ENCODE measurements around the gene TTC23.

Gene TTC23

GRCh38 chr15:99282586-99282985 lies 33.2 kb upstream of the TTC23 start:
- Histone ChIP-seq H3K4me1 (ENCODE audit: insufficient read depth, poor library complexity, severe bottlenecking) (peaks cover 18% of the 10 kb centered on the region), H3K36me3 (ENCODE audit: low read depth) (peaks cover 9% of the 10 kb centered on the region), H3K27ac (ENCODE audit: poor library complexity, severe bottlenecking) (no peak overlapping the region), H3K27me3 (ENCODE audit: insufficient read depth, poor library complexity, severe bottlenecking) (no peaks in the 10 kb centered on the region), H3K4me3 (ENCODE audit: severe bottlenecking) (no peak overlapping the region), H3K9me3 (ENCODE audit: severe bottlenecking) (no peaks in the 10 kb centered on the region)
- ATAC-seq (ENCODE audit: low read depth) (no peak), DNase-seq (ENCODE audit: low spot score) (no peak)
- no peak for TF ChIP-seq CTCF (IDR thresholded peaks at IDR 0.05; ENCODE audit: poor library complexity, severe bottlenecking)

- Histone ChIP-seq H3K27me3 (ENCODE audit: insufficient read depth, poor library complexity, severe bottlenecking) (no peaks in the 10 kb centered on the region), H3K27ac (ENCODE audit: poor library complexity, severe bottlenecking) (no peak overlapping the region), H3K9me3 (ENCODE audit: severe bottlenecking) (no peaks in the 10 kb centered on the region), H3K36me3 (ENCODE audit: low read depth) (peaks cover 4% of the 10 kb centered on the region), H3K4me1 (ENCODE audit: insufficient read depth, poor library complexity, severe bottlenecking) (peaks cover 14% of the 10 kb centered on the region), H3K4me3 (ENCODE audit: severe bottlenecking) (no peak overlapping the region)
- DNase-seq (ENCODE audit: low spot score) (no peak), ATAC-seq (ENCODE audit: low read depth) (peak; percentile 40; the same call in 1 of the 3 replicates)
- TF ChIP-seq CTCF (IDR thresholded peaks at IDR 0.05; ENCODE audit: poor library complexity, severe bottlenecking): no peak
Observed at GRCh38 chr15:99282121-99282520, 32.7 kb upstream of the TTC23 start.

GRCh38 chr15:99279827-99280226 lies 30.4 kb upstream of the TTC23 start:
- ATAC-seq (ENCODE audit: low read depth) (no peak), DNase-seq (ENCODE audit: low spot score) (no peak)
- peaks cover 9% of the 10 kb centered on the region for H3K4me1 ChIP-seq (ENCODE audit: insufficient read depth, poor library complexity, severe bottlenecking)
- H3K4me3 ChIP-seq (ENCODE audit: severe bottlenecking): no peak overlapping the region
- no peaks in the 10 kb centered on the region for H3K36me3 ChIP-seq (ENCODE audit: low read depth)
- H3K27ac ChIP-seq (ENCODE audit: poor library complexity, severe bottlenecking): no peak overlapping the region
- H3K9me3 ChIP-seq (ENCODE audit: severe bottlenecking): no peaks in the 10 kb centered on the region
- no peak for TF ChIP-seq CTCF (IDR thresholded peaks at IDR 0.05; ENCODE audit: poor library complexity, severe bottlenecking)
- no peaks in the 10 kb centered on the region for H3K27me3 ChIP-seq (ENCODE audit: insufficient read depth, poor library complexity, severe bottlenecking)

GRCh38 chr15:99279290-99279689 lies 29.9 kb upstream of the TTC23 start:
- Histone ChIP-seq H3K27me3 (ENCODE audit: insufficient read depth, poor library complexity, severe bottlenecking) (no peaks in the 10 kb centered on the region), H3K27ac (ENCODE audit: poor library complexity, severe bottlenecking) (no peak overlapping the region), H3K9me3 (ENCODE audit: severe bottlenecking) (no peaks in the 10 kb centered on the region), H3K36me3 (ENCODE audit: low read depth) (no peaks in the 10 kb centered on the region), H3K4me1 (ENCODE audit: insufficient read depth, poor library complexity, severe bottlenecking) (peaks cover 9% of the 10 kb centered on the region), H3K4me3 (ENCODE audit: severe bottlenecking) (no peak overlapping the region)
- TF ChIP-seq CTCF (IDR thresholded peaks at IDR 0.05; ENCODE audit: poor library complexity, severe bottlenecking): no peak
- no peak for ATAC-seq (ENCODE audit: low read depth)
- no peak for DNase-seq (ENCODE audit: low spot score)

- no peaks in the 10 kb centered on the region for H3K9me3 ChIP-seq (ENCODE audit: severe bottlenecking)
- no peak for DNase-seq (ENCODE audit: low spot score)
- TF ChIP-seq CTCF (IDR thresholded peaks at IDR 0.05; ENCODE audit: poor library complexity, severe bottlenecking): no peak
Observed at GRCh38 chr15:99275525-99276128, 26.2 kb upstream of the TTC23 start.

More at GRCh38 chr15:99275525-99276128, 26.2 kb upstream of the TTC23 start:
- no peak for ATAC-seq (ENCODE audit: low read depth)
- H3K36me3 ChIP-seq (ENCODE audit: low read depth): no peaks in the 10 kb centered on the region
- no peaks in the 10 kb centered on the region for H3K4me1 ChIP-seq (ENCODE audit: insufficient read depth, poor library complexity, severe bottlenecking)
- no peaks in the 10 kb centered on the region for H3K27me3 ChIP-seq (ENCODE audit: insufficient read depth, poor library complexity, severe bottlenecking)
- H3K27ac ChIP-seq (ENCODE audit: poor library complexity, severe bottlenecking): no peak overlapping the region
- no peak overlapping the region for H3K4me3 ChIP-seq (ENCODE audit: severe bottlenecking)
